Measurements from ENCODE around the gene XKR7.
"Not testable (repeated sequence)": the region's sequence is repeated elsewhere in the genome, so short reads cannot be mapped to it uniquely, and the experiment has no call there.

XKR7 gene

DNA sequence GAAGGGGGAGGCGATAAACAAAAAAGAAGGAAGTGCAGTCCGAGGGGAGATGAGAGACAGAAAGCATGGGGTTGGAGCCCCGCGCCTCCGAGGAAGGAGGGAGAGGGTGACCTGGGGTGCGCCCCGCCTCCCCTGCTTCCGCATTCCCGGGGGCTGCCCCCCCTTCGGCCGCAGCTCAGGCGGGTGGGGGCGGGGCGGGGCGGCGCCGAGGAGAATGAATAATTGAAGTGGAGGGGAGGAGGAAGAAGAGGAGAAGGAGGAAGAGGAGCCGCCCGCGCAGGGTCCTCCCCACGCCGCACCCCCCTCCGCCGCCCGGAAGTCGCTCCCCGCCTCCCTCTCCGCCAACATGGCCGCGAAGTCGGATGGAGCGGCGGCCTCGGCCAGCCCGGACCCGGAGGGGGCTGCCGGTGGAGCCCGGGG lies at the start of gene XKR7:
TSS of gene XKR7 (plus strand) at position 322 of the 420 bp plus-strand sequence. CDS start at position 347, 25 bp downstream.
- TF ChIP-seq, protein P1, sequence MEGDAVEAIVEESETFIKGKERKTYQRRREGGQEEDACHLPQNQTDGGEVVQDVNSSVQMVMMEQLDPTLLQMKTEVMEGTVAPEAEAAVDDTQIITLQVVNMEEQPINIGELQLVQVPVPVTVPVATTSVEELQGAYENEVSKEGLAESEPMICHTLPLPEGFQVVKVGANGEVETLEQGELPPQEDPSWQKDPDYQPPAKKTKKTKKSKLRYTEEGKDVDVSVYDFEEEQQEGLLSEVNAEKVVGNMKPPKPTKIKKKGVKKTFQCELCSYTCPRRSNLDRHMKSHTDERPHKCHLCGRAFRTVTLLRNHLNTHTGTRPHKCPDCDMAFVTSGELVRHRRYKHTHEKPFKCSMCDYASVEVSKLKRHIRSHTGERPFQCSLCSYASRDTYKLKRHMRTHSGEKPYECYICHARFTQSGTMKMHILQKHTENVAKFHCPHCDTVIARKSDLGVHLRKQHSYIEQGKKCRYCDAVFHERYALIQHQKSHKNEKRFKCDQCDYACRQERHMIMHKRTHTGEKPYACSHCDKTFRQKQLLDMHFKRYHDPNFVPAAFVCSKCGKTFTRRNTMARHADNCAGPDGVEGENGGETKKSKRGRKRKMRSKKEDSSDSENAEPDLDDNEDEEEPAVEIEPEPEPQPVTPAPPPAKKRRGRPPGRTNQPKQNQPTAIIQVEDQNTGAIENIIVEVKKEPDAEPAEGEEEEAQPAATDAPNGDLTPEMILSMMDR (IDR thresholded peaks at IDR 0.05; ENCODE audit: low read depth, low read length, missing control alignments) = no peak
- H3K4me3 ChIP-seq (ENCODE audit: low read depth, low read length) = no peak within 1 kb of the TSS
- DNase-seq (ENCODE audit: low read depth) = no peak

DNA sequence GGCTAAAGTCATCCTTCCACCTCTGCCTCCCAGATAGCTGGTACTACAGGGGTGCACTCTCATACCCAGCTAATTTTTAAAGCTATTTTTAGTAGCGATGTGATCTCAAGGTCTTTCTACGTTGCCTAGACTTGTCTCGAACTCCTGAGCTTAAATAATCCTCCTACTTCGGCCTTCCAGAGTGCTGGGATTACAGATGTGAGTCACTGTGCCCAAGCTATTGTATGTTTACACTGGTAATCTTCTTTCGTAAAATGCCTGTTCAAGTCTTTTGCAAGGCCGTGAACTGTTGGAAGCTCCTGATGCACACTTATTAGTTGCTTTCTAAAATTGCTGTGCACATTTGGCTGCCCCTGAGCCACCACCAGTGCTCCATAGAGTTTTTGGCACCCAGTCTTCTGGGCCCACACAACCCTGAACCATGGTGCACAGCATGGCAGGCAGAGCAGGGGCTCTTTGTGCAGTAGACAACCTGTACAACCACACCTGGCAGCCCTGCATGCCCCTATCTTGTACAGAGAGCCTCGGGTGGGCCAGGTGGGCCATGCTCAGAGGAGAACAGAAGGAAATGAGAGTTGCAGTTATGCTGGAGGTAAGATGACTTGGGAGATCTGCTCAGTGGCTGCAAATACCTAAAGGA lies 49.4 kb upstream of the XKR7 start:
- H3K4me3 ChIP-seq (ENCODE audit: low read depth, low read length) = no peak overlapping the region
- TF ChIP-seq, protein P1 (IDR thresholded peaks at IDR 0.05; ENCODE audit: low read depth, low read length, missing control alignments) = no peak
- DNase-seq (ENCODE audit: low read depth) = no peak

DNA sequence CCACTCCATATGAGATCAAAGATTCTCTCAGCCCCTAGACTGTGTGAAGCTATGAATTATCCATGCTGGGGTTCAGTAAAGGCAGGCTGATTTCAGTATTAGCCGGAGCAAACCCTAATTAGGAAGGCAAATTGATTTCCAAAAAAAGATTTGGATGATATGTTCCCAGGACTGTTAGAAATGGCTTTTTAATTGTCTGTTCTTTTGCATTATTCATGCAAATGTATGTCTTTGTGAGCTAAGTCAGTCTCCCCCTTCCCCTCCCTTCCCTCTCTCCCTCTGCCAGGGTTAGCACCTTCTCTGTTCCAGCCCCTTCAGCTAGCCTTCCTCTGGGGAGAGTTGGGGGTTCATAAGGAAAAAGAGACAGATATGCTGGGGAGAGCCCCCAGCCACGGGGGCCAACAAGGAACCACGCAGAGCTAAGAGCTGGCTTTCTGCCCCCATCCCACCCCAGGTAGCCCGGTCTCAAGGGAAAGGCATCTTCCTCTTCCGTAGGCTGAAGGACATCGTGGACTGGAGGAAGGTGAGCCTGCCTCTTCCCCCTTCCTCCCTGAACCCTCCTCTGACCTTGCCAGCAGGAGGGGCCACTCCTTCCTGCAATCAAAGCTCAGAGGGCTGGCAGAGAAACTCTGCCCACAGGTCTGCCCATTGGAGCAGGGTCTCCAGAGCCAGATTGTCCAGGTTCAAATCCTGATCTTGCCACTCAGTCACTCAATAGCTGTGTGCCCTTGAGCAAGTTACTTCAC lies 48.4 kb upstream of the XKR7 start:
- no peak overlapping the region for H3K4me3 ChIP-seq (ENCODE audit: low read depth, low read length)
- TF ChIP-seq, protein P1 (IDR thresholded peaks at IDR 0.05; ENCODE audit: low read depth, low read length, missing control alignments) = no peak
- DNase-seq (ENCODE audit: low read depth) = no peak

GRCh38 chr20:31920275-31920855 lies 47.6 kb upstream of the XKR7 start:
- TF ChIP-seq, protein P1 (IDR thresholded peaks at IDR 0.05; ENCODE audit: low read depth, low read length, missing control alignments) = no peak
- no peak overlapping the region for H3K4me3 ChIP-seq (ENCODE audit: low read depth, low read length)
- no peak for DNase-seq (ENCODE audit: low read depth)

DNA sequence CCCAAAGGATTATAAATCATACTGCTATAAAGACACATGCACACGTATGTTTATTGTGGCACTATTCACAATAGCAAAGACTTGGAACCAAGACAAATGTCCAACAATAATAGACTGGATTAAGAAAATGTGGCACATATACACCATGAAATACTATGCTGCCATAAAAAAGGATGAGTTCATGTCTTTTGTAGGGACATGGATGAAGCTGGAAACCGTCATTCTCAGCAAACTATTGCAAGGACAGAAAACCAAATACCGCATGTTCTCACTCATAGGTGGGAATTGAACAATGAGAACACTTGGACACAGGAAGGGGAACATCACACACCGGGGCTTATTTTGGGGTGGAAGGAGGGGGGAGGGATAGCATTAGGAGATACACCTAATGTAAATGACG lies 46.5 kb upstream of the XKR7 start:
- not testable (repeated sequence) for DNase-seq (ENCODE audit: low read depth); H3K4me3 ChIP-seq (ENCODE audit: low read depth, low read length)

DNA sequence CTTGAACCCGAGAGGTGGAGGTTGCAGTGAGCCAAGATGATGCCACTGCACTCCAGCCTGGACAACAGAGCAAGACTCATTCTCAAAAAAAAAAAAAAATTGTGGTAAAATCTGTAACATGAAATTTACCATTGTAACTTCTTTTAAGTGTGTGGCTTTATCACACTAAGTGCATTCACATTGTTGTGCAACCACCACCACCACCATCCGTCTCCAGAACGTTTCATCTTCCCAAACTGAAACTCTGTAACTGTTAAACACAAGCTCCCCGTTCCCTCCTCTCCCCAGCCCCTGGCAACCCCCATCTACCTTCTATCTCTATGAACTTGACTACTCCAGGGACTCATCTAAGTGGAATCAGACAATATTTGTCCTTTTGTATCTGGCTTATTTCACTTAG lies 45.8 kb upstream of the XKR7 start:
- TF ChIP-seq, protein P1 (IDR thresholded peaks at IDR 0.05; ENCODE audit: low read depth, low read length, missing control alignments) = no peak
- no peak overlapping the region for H3K4me3 ChIP-seq (ENCODE audit: low read depth, low read length)
- no peak for DNase-seq (ENCODE audit: low read depth)

- TF ChIP-seq, protein P1 (IDR thresholded peaks at IDR 0.05; ENCODE audit: low read depth, low read length, missing control alignments) = no peak
- DNase-seq (ENCODE audit: low read depth) = no peak
- H3K4me3 ChIP-seq (ENCODE audit: low read depth, low read length) = no peak overlapping the region
These were observed 45.4 kb upstream of the XKR7 start for GRCh38 chr20:31922588-31922987.

Measured in GM12864 (cell line).